ENCODE measurements around the gene SLC5A6.

Gene SLC5A6

DNA sequence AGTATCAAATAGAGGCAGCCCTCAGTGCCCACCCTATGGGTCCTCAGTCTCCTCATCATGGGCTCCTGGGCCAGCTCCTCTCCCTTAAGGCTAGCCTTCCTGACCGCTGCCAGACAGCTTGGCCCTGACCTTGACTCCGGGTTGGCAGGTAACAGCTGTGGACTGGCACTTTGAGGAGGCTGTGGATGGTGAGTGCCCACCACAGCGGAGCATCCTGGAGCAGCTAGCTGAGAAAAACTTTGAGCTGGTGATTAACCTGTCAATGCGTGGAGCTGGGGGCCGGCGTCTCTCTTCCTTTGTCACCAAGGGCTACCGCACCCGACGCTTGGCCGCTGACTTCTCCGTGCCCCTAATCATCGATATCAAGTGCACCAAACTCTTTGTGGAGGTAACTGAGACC is 24.1 kb upstream of the SLC5A6 start:
- no peak for DNase-seq

DNA sequence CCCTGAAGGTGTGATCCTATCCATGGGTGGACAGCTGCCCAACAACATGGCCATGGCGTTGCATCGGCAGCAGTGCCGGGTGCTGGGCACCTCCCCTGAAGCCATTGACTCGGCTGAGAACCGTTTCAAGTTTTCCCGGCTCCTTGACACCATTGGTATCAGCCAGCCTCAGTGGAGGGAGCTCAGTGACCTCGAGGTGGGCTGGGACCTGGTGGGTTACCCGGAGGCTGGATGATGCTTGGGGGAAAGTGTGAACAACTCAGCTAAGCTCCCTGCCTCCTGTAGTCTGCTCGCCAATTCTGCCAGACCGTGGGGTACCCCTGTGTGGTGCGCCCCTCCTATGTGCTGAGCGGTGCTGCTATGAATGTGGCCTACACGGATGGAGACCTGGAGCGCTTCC is 21.3 kb upstream of the SLC5A6 start:
- DNase-seq = no peak

DNA sequence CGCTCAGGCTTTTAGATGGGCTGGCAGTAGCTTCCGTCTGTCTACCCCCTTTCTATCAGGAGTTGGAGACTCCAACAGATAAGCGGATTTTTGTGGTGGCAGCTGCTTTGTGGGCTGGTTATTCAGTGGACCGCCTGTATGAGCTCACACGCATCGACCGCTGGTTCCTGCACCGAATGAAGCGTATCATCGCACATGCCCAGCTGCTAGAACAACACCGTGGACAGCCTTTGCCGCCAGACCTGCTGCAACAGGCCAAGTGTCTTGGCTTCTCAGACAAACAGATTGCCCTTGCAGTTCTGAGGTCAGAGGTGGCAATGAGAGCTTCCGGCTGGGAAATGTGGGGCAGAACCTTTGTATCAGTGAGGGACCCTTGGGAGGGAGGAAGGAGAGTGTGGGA is 19.9 kb upstream of the SLC5A6 start:
- no peak for DNase-seq

DNA sequence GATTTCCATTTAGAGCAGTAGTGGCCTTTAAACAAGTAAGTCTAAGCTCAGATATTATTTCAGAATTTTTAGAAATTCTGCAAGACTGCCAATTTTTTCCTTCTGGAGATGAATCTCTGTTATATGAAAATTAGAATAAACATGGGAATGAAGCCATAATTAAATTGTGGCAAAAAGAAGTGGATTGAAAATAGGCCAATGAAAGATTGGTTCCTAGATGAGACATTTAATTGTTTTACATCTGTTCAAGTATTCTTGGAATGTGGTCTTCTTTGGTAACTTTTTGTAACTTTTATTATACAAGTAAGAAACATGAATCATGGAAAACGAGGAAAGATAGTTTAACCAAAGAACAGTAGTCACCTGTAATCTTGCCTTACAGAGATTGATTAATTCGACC is 15.4 kb upstream of the SLC5A6 start:
- no peak for DNase-seq

DNA sequence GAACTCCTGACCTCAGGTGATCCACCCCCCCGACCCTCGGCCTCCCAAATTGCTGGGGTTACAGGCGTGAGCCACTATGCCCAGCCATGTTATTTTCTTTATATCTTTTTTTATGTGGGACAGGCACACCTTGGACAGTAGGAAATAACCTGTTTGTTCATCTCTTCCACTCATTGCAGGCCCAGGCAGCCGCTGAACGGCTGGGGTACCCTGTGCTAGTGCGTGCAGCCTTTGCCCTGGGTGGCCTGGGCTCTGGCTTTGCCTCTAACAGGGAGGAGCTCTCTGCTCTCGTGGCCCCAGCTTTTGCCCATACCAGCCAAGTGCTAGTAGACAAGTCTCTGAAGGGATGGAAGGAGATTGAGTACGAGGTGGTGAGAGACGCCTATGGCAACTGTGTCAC is 13.5 kb upstream of the SLC5A6 start:
- DNase-seq = no peak

DNA sequence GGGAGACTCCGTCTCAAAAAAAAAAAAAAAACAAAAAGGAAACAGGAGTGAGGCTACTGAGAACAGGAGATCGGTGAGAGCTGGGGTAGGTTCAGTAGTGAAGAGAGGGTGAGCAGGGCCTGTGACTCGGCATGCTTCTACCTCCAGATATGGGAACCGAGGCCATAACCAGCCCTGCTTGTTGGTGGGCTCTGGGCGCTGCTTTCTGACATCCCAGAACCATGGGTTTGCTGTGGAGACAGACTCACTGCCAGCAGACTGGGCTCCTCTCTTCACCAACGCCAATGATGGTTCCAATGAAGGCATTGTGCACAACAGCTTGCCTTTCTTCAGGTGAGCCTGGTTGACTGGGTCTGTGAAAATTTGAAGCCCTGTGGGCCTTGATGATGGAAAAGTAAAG is 11.3 kb upstream of the SLC5A6 start:
- no peak for DNase-seq

DNA sequence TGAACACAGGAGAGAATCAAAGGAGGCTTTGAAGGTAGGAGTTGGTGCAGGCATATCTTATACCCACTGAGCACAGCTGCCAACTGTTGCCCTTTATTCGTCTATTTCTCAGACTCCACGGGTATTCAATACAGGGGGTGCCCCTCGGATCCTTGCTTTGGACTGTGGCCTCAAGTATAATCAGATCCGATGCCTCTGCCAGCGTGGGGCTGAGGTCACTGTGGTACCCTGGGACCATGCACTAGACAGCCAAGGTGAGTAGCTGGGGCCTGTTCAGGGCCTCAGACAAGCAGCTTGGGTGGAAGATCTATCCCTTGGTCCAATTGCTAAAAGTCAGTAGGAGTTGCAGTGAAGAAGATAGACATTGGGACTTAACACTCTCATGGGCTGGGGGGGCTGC is 10.3 kb upstream of the SLC5A6 start:
- no peak for DNase-seq

DNA sequence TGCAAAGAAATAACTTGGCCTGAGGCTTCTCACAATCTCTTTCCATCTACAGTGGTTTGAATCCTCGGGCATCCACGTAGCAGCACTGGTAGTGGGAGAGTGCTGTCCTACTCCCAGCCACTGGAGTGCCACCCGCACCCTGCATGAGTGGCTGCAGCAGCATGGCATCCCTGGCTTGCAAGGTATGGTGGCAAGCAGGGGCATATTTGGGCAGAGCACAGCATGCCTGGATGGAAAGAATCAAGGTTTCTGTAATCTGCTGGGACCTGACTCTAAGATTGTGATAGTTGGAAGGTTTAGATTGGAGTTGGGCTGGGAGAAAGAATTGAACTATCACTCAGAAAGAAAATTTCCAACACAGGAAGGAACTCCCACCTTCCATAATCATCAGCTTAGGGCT is 9.1 kb upstream of the SLC5A6 start:
- DNase-seq = no peak

DNA sequence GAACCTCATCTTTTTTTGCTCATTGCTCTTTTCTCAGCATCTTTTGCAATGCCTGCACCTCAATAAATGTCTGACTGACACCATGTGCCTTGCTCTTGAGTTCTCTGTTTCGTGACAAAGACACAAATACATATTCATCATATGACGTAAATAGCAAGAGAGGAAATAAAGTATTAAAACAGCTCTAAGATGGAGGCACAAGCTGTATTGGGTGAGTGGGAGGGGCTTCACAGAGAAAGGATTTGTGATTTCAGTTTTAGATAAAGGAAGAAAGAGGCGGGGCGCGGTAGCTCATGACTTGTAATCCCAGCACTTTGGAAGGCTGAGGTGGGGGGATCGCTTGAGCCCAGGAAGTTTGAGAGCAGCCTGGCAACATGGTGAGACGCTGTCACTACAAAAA is 8.0 kb upstream of the SLC5A6 start:
- DNase-seq = no peak

DNA sequence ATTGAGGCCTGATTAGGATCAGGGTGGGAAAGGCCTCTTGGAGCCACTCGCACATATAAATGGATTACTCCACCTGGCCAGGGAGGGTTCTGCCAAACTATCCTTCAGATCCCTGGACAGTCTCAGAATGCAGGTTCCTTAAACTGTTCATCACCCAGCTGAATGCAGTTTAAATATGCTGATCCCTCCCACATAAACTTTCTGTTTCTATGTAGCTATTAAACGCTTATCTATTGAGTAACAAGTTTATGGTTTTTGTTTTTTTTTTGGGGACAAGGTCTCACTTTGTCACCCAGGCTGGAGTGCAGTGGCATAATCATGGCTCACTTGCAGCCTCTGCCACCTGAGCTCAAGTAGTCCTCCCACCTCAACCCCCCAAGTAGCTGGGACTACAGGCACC is 7.0 kb upstream of the SLC5A6 start:
- no peak for DNase-seq

DNA sequence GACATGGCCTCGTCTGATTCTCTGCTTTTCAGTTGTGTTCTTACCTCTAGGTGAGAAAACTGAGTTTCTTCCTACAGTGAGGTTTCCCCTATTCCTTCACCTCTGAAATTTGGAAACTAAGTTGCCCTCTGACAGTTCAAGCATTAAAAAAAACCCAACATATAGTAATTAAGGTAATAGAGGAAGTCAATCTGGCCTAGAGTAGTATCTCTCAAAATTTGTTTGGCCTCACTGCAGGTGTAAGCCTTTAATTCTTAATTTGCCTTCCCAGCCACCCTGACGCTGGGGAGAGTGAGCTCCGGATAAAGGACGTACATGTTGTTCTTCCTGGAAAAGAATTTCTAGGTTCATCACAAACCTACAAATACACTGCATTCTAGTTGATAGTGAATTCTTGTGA is 6.5 kb upstream of the SLC5A6 start:
- DNase-seq = no peak

DNA sequence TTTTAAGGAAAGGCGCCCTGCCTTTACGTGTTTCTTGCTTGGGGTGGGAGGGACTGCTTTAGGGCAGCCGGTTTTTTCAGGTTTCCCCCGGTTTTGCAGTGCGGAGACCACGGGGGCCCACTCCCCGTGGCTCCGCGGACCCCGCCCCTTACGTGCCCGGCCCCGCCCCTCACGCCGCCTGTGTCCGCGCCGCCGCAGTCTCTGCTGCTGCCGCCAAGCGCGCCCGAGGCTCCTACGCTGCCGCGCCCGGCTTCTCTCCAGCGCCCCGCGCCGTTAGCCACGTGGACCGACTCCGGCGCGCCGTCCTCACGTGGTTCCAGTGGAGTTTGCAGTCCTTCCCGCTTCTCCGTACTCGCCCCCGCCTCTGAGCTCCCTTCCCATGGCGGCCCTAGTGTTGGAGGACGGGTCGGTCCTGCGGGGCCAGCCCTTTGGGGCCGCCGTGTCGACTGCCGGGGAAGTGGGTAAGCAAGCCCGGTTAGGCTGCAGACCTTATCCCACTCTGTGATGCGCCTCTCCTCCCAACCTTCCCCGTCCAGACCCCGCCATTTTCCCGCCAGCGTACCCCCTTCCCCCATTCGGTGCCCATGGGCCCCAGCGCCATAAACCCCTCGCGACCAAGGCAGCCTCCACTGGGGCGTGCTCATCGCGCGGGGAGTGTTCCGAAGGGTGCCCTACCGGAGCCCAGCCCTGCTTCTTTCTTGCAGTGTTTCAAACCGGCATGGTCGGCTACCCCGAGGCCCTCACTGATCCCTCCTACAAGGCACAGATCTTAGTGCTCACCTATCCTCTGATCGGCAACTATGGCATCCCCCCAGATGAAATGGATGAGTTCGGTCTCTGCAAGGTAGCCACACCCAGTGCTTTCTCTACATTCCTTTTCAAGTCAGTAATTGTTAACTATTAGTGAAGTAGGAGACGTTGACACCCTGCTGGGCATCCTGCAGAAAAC is 5.4 kb upstream of the SLC5A6 start, which contains the start of gene CAD:
Gene CAD (plus strand): TSS at position 197 of the 949 bp plus-strand sequence. CDS start 183 bp downstream, at position 380.
- DNase-seq = peak; percentile 84

DNA sequence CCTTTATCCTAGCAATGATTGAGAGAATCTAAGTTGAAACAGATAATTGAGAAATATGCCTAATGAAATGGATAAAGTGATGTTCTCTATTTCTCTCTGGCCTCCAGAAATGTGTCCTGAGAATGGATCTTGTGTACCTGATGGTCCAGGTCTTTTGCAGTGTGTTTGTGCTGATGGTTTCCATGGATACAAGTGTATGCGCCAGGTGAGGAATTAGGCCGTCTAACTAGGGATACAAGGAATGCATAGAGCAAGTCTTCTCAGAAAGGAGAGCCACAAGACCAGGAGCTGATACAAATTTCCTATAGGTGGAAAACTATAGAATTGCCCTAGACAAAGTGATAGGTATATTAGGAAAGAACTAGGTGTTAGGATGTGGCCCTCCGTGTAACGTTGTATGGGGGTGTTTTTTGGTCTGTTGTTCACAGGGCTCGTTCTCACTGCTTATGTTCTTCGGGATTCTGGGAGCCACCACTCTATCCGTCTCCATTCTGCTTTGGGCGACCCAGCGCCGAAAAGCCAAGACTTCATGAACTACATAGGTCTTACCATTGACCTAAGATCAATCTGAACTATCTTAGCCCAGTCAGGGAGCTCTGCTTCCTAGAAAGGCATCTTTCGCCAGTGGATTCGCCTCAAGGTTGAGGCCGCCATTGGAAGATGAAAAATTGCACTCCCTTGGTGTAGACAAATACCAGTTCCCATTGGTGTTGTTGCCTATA is 4.5 kb upstream of the SLC5A6 start:
- DNase-seq = no peak

DNA sequence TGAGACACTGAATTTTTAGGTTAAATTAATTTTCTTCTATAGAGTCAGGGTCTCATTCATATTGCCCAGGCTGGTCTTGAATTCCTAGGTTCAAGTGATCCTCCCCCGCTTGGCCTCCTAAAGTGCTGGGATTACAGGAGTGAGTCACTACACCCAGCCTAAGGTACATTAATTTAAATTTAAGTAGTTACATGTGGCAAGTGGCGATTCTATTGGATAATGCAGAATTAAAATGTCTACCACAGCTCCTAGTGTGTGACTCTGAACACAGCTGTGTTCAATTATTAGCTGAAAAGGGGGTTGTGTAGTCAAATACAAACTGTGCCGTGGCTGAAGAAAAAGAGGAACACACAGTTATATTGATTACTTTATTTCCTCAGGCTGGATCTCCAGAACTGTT is 2.9 kb upstream of the SLC5A6 start:
- DNase-seq = no peak

DNA sequence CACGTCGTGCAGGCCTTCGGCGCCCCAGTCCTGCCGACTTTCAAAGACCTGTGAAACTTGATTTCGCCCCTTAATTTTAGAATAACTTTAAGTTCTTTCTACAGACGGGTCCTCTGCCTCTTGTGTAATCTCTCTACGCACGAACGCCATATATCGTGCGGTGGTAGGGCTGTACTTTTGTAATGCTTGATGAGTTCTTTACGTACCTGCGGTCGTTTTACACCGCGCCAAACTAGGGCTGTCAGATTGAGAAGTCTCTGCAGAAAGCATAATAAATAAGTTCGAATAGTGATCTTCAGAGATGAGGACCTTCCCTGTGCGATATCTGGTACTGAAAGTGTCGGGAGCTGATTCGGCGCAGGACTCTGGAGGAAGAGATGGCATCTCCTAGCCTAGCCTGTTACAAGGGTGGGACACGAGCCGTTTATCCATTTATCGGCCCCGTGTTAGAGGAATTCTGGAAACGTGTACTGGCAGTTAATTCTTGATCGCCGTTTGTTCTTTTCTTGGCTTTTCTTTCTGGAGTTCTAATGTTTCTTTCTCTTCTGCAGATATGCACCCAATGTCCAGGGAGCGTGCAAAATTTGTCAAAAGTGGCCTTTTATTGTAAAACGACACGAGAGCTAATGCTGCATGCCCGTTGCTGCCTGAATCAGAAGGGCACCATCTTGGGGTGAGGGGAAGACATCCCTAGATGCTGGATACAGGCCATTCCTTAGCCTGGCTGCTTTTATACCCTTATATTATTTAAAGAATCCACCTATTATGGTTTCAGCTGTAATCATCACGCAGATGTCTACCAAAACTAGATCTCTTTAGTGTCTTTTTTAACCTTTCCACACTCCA is 781 bp upstream of the SLC5A6 start:
- no peak for DNase-seq

DNA sequence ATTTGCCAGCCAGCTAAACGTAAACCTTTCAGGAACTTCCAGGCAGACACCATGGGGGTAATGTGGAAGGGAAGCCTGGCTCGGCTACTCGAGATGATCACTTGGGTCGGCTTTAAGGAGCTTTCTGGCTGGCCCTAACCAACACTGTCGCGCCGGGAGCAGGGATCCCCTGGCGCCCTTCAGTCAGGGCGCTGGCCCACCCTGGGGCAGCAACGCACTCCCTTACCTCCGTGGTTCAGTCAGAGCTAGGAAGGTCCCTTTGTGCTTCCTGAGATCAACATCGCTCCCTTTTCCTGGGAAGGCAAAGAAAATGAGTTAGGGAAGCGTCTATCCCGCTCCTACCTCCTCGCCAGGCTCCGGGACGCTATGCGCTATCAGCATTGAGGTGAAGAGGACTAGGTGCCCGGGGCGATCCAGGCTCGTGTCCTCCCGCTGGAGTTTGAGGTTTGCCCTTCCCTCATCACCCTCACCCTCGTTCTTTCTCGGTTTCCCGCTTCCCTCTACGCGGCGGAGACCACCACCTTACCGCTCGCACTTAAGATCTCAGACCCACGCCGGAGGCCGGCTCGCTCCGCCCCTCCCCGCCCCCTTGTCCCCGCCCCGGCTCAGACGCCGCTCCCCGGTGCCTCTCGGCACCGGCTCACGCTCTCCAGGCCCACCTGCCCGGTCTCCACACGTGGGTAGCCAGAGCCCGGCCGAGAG is 676 bp downstream of the SLC5A6 start:
- peak; percentile 68 for DNase-seq

DNA sequence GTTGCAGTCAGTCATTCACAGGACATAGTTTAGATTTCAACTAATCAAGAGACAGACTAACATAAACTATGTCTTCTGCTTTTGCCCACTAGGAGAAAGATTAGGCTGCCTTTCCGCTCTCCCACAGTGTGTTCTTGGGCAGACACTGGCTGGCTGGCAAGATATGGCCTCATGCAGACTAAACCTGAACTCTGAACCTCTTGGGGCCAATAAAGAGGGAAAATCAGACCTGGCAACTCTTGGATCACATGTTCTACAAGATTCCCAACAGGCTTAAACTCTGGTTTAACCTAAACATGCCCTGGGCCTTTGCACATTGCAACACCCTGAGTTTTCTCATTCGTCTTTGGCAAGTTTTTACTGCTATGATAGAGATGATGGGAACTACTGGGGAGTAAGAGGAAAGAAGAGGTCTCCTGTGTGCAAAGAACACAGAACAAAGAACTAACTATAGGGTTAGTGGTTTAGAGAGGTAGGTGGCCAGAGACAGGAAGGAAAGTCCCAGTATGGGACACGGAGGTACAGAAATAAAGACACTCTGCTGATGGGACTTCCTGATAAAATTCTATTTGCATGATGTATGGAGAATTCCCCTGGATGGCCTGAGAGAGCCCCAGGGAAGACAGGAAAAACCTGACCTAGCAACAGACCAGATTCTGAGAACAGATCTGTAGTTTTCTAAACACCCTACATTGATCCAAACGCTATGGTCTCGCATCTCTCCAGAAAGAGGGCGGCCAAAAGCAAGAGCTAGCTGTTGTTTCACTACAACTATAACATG is 2.3 kb downstream of the SLC5A6 start:
- DNase-seq = no peak

DNA sequence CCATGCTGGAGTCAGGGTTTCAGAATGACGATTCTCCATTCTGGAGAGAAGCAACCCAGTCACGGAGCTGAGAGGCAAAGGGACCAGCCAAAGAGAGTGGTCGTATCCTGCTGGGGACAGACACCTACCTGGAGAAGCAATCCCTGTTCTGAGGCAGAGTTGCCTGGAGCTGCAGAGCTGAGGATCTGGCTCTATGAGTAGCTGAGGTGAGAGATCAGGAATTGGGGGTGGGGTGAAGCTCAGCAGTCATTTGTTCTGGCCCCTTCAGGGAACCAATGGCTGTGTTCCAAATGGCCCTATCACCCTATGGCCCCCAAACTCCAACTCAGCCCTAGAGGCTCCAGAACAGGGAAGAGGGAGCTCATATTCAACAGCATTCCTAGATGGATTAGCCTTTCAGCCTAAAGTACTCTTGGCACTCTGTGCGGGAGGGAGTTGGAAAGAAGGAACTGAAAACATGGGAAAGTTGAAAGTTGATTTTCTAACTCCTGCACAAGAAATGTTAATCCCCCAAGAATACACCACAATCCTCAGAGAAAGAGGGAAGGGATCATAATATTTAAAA is 3.5 kb downstream of the SLC5A6 start:
- no peak for DNase-seq

DNA sequence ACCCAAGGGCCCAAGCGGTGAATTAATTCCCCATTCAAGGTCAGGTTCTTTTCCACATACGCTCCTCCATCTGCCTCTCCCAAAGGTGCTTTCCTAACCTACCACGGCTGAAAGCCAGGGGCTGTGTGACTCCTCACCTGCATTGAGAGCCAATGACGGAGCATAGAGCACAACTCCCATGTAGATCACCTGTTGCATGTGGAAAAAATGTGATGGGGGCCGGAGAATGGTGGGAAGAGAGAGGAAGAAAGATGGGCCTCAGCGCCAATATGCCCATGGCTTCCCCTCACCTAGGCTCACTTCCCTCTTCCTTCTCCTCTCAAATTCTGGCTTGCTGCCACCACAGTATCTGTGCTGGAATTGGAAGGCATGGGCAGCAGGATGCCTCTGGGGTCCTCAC is 5.7 kb downstream of the SLC5A6 start:
- no peak for DNase-seq

DNA sequence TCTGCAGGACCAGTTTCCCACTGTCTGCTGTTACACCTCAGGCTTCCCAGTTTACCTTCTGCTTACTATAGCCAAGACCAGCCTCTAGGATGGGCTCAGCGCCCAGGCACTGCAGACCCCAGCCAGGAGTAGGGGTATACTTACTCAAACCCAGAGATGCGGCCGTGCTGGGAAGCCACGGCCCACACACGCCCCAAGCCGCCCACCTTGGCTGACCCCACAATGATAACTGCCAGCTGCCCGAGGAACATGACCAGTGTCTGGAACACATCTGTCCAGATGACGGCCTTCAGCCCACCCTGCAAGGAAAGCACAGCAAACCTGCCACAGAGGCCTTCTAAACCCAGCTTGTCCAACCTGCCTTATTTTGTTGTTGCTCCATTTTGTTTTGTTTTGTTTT is 6.9 kb downstream of the SLC5A6 start:
- DNase-seq = no peak

DNA sequence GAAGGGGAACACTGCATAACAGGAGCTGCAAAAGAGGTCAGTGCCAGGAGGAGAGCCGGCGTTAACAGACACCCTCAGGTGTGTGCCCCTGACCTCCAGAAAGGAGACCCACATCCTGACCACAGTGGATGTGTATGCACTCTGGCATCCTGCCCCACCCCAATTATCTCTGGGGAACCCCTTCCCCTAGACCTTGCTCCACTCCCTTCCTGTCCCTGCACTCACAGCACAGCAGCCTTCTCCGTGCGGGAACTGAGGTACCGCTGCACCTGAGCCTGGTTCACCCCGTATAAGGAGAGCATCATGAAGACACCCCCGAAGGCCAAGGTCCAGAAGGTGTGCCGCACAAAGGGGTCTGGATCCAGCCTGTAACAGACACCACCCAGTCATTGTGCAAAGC is 7.5 kb downstream of the SLC5A6 start:
- no peak for DNase-seq

DNA sequence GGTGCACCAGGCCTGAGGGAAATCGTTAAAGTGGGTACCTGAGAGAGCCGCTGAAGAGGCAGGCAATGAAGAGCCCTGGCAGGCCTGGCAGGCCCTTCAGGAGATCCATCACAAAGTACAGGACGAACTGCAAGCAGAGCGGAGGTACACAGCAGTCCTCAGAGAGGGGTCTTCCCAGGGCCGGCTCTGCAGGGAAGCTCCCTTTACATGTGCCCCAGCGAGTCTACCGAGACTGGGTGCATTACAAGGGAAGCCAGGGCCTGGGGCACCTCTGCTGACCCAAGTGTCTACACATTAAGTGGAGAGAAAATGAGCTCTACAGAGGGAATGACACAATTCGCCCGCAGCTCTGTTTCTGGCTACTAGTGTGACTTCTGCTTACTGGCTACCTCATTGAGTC is 8.3 kb downstream of the SLC5A6 start:
- DNase-seq = no peak
